GM19351 (cell line): ENCODE results near the gene CAMKK2.
"Not testable (repeated sequence)": the region's sequence is repeated elsewhere in the genome, so short reads cannot be mapped to it uniquely, and the experiment has no call there.

Source experiments
- ATAC-seq: cut with Tn5 transposase; IDR thresholded peaks from one replicate; pipeline ENCODE4 v1.9.1; 2021; ENCODE audit warnings: mild to moderate bottlenecking, moderate library complexity; ENCODE audit not compliant: unreplicated experiment

The CAMKK2 gene

DNA sequence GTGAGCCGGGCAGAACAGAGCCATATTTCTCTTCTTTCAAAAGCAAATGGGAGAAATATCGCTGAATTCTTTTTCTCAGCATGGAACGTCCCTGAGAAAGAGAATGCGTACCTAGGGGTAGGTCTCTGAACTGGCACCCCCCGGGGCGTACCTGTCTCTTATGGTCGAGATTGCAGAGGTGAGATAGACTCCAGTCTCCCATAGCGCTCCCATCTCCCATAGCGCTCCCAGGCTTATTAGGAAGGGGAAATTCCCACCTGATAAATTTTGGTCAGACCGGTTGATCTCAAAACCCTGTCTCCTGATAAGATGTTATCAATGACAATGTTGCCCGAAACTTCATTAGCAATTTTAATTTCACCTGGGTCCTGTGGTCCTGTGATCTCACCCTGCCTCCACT is 16.0 kb downstream of the CAMKK2 start:
- ATAC-seq = not testable (repeated sequence)

DNA sequence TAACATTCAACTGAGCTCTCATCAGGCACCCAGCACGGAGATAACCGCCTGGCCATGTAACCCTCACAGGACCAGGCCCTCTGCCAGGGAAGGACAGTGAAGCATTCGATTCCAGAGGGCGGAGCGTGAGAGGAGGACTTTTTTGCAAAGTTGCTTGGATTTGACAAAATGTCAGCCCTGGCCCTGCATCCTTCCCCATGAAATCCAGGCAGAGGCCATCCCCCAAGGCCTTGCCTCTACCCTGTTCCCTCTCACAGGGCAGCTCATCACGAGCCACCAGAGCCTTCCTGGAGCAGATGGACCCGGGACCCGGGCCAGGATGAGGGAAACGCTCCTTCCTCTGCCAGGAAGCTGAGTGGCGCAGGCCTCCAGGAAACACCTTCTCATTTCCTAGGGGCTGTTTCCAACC is 17.0 kb downstream of the CAMKK2 start:
- no peak for ATAC-seq

DNA sequence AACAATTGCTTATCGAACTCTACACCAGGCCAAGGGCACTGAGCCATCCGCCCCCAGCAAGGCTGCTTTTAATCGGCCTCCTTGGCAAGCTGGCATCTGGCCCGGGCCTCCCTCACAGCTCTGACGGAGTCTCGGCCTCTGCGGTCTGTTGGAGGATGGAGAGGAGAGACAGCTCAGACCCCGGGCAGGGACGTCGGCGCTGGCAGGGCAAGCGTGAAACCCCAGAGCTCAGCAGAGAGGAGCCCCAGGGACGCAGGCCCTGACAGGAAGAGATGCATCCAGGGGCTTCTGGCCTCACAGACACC is 17.5 kb downstream of the CAMKK2 start:
- ATAC-seq = no peak

DNA sequence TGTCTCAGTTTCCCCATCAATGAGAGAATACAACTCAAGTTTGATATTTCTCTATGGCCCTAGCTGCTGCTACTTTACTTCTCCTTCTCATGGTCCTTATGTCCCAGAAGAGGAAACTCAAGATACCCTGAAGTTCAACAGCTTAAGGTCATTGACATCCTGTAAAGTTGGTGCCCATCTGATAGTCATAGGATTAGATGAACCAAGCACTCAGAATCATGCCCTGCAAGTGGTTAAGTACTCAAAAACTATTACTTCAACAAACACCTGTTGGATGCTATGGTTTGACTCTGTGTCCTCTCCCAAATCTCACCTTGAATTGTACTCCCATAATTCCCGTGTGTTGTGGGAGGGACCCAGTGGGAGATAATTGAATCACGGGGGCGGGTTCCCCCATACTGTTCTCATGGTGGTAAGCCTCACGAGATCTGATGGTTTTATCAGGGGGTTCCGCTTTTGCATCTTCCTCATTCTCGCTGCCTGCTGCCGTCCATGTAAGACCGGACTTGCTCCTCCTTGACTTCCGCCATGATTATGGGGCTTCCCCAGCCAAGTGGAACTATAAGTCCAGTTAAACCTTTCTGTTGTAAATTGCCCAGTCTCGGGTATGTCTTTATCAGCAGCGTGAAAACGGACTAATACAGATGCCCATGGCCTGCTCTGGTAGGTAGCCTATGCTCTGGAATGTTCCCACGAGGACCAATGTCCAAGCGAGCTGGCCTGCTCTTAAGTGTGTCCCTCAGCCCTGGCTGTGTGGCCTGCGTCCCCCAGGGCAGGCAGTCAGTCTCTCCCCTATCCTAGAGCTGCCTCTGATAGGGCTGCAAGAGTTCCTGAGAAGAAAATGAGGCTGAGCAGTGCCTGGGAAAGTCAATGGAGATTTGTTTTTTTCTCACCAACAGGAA is 18.1 kb downstream of the CAMKK2 start:
- ATAC-seq = no peak

DNA sequence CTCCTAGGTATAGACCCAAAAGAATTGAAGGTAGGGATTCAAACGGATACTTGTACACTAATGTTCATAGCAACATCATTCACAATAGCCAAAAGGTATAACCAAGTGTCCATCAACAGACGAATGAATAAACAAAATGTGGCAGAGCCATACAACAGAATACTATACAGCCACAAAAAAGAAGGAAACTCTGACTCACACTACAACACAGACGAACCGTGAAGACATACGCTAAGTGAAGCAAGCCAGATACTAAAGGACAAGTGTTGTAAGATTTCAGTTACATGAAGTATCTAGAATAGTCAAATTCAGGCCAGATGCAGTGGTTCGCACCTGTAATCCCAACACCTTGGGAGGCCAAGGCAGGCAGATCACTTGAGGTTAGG is 19.1 kb downstream of the CAMKK2 start:
- no peak for ATAC-seq

DNA sequence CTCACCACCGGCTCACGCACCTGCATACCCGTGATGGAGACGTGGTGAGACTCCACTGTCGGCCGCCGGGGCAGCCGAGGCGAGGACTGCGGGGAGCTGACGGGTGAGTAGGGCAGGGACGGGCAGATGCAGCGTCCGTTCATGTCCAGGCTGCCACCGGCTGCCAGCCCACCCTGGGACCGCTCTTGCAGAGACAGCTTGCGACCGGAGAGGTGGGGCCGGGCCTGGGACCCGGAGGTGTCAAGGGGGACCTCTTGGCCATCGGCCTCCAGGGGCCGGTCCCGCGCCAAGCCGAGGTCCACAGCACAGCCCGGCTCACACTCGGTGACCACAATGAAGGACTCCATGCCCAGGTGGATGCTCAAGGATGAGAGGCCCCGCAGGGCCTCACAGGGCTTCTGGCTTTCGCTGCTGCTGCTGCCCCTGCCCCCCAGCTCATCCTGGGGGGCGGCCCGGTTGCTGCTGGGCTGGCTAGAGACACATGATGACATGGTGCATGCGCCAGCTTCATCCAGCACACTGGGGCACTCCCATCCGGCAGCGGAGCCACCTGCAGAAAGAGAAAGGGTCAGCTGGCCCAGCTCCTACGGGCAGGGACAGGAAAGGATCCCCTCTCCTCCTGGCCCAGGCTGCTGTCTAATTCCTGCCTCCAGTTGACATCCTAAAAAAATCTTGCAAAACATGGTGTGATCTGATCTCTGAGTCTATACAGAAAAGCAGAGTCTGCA is 22.3 kb downstream of the CAMKK2 start:
- ATAC-seq = no peak

DNA sequence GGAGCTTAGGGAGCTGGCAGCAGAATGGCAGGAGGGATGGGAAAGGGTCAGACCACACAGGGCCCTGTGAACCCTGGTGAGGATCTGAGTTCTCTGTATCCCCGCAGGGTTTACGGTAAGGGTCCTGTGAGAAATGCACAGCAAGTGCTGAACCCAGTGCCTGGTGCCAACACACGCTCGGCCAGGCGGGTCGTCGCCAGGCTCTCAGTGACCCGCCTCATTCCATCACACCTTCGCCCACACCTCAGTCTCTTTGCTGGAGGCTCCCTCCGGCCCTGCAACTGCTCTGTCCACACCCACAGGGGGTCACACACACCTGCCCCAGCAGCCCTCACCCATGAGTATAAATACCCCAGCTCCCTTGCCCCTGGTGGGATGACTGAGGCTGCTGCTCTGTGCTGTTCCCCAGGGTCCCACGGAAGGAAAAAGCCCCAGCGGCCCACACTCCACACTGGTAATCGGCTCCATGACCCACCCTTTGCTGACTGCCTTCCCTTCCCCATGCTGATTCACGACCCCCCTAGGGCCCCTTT is 23.1 kb downstream of the CAMKK2 start:
- ATAC-seq = no peak

DNA sequence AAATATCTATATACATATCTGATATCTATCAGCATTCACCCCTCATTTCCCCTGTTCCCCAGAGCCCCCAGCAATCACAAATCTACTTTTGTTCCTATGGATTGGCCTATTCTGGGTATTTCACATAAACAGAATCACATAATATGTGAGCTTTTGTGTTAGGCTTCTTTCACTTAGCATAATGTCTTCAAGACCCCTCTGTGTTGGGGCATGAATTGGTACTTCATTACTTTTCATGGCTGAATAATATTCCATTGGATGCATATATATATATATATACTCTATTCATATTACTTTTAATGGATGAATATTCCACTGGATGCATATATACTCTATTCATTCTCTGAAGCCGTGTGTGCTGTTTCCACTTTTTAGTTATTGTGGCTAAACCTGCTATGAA is 28.7 kb downstream of the CAMKK2 start:
- ATAC-seq = no peak

DNA sequence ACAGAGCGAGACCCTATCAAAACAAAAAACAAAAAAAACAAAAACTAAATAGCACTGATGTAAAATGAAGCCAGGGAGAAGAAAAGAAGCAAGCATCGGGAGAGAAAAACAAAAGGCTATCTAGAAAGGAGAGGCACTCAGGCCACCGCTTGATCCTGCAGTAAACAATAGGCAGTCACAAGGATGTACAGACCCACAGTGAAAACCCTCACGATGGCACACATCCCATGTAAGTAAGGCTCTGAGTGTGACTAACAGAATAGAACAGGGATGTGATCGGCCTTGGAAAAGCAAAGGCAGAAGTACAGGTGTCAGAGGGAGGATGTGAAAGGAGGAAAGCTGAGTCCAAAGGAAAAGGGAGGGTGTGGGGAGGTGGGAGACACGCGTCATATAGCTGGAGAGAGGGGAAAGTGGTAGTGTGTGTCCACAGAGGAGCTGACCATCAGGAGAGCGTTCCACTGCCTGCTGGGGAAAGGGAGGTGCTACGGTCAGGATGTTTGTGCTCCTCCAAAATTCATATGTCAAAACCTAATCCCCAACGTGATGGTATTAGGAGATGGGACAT is 31.5 kb downstream of the CAMKK2 start:
- no peak for ATAC-seq

DNA sequence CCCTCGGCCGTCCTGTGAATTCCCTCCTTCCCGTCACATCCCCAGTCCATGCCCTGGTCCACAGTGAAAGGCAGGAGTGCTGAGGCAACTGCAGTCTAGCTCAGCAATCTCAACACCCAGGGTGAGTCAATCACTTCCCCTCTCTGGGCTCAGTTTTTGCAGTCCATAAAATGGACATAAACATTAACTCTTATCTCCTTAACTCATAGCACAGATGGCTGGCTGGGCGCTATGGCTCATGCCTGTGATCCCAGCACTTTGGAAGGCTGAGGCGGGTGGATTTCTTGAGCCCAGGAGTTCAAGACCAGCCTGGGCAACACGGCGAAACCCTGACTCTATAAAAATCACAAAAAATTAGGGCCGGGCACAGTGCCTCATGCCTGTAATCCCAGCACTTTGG is 32.4 kb downstream of the CAMKK2 start:
- ATAC-seq = no peak

DNA sequence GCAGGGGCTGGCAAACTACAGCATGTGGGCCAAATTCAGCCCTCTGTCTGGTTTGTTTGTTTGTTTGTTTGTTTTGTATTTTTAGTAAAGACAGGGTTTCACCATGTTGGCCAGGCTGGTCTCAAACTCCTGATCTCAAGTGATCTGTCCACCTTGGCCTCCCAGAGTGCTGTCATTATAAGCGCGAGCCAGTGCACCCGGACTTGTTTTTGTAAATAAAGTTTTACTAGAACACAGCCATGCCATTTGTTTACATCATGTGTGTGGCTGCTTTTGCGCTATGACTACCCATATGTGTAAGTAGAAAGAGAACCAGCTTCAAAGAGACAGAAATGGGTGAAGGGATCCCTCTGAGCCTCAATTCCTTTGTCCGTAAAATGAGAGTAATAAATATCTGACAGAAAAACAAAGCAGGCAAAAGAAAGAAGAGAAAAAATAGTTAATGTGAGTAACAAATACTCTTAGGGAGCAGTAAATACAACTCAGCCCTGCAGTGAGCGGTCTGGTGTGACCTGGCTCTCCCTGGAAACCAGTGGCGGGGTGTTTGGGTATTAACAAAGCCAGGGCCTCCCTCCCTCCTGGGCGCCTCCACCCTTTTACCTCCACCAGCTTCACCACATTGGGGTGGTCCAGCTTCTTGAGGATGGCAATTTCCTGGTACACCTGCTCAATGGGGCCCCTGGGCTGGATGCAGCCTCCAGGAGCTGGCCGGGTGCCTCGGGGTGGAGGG is 33.1 kb downstream of the CAMKK2 start:
- ATAC-seq = no peak

DNA sequence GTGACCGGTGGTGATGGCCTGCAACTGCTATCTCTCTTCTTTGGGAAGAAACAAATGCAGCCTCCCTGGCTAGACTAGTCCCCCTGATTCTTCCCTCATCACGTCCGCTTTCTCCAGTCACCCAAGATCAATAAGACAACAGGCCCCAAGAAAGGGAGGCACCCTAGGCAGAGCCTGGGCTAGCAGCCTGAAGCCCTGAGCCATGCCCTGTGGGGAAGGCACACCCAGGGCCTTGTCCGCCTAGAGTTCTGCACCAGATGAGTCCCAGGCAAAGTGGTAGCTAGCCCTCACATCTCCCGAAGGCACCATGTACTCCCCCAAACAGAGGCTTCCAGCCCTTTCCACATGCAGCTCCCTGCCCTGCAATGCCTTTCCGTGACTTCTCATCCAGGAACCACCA is 35.1 kb downstream of the CAMKK2 start:
- ATAC-seq = no peak

DNA sequence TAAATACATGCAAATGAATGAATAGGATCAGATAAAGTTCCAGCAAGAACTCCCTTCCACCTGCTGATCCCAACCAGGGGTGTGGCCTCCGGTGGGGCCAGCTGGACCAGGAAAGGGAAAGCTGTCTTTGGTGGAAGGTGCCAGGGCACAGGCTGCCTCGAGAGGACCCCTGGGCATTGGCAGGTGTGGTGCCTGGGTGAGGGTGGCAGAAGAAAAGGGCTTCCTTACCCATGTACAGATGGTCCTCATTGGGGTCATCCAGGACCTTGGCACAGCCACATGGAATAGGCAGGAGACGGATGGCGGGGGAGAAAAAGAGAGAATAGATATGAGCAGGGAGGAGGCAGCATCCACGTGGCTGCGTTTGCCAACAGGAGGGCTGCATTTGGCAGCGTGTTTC is 36.4 kb downstream of the CAMKK2 start:
- no peak for ATAC-seq

DNA sequence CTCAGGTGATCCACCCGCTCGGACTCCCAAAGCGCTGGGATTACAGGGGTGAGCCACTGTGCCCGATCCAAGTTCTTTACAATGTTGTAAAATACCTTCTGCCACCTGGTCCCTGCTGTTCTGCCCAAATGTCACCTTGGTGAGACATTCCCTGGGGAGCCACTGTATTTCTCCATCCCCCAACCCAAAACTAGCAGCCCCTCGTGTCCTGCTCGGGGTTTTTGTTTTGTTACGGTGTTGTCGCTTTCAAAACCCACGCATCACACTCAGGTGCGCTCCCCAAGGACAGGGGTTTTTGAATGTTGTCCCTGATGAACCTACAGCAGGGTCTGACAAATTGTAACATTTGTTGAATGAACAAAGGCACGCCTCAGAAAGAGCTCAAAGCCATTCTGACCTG is 37.4 kb downstream of the CAMKK2 start:
- no peak for ATAC-seq

DNA sequence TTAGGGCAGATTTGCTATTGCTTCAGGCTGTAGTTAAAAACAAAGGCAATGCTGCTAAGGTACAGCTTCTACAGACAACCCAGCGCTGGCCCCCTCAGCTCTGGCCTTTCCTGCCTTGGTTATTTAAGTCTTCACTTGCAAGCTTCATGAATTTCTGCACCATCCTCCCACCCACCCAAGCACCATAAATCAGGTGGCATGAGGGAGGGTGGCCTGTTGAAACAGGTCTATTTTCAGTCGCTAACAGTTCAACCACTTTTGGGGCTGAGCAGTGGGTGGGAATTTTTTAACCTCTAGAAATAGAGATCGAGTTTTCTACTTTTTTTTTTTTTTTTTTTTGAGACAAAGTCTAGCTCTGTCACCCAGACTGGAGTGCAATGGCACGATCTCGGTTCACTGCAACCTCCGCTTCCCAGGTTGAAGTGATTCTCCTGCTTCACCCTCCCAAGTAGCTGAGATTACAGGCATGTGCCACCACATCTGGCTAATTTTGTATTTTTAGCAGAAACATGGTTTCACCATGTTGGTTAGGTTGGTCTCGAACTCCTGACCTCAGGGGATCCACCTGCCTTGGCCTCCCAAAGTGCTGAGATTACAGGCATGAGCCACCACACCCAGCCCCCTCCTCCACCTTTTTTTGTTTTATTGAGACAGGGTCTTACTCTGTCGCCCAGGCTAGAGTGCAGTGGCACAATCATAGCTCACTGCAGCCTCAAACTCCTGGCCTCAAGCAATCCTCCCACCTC is 38.6 kb downstream of the CAMKK2 start:
- not testable (repeated sequence) for ATAC-seq

DNA sequence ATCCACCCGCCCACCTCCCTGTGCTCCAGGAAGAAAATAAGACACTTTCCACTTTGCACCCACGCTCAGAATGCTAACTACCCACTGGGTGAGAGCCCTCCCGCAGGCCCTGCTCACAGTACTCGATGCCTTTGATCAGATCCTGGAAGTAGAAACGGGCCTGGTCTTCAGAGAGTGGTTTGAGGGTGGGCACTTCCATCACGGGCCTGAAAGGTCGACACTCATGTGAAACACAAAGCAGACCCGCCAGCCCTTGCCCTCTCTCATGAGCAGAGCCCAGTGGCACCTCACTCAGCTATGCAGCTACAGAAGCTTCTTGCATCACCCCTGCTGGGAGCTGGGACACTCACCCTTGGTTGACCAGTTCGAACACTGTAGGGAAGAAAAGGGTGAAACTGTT is 41.1 kb downstream of the CAMKK2 start:
- no peak for ATAC-seq

DNA sequence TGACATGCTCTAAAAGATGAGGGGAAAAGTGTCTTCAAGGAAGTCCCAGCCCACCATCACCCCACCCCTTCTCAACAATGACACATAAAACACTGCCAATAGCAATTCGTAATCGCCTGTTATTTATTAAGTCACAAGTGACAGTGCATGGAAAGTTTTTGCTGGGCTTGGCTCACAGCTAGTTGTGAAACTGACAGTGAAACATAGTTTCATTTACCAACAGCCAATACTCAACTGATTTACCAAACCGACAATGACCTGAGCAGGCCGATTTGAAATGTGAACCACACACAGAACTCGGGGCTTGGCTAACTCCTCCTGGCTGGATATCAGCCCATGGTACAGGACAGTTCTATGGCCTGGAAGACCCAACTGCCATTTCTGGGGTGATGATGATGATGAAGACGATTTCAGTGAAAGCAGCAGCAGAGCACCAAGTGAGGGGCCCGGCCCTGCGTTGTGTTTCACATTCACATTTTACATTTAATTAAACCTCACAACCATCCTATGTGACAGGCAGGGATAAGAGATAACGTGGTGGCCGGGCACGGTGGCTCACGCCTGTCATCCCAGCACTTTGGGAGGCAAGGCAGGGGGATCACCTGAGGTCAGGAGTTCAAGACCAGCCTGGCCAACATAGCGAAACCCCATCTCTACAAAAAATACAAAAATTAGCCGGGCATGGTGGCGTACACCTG is 42.7 kb downstream of the CAMKK2 start:
- ATAC-seq = no peak

DNA sequence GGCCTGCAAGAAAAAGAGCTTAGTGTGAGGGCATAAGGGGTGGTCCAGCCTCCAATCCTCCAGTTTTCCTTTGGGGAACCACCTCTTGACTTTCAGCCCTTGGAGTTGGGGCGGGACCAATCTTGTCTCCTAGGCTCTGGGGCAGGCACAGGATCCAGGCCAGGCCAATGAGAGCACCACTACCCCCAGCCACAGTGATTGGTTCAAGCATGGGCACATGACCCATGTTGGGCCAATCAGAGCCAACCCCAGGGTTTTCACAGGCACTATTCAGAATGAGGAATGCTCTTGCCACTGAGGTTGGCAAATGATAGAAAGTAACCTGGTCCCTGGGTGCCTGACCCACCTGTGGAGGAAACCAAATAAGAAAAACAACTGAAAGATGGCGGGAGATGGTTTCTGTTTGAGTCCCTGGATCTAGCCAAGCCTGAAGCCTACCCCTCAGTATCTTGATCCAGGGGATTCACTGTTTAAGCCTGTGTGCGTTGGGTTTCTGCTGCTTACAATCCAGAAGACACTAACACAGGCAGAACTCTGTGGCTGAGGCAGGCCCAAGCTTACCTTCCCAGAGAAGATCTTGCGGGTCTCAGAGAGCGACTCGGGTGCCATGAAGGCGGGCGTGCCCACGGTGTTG is 43.7 kb downstream of the CAMKK2 start:
- no peak for ATAC-seq

DNA sequence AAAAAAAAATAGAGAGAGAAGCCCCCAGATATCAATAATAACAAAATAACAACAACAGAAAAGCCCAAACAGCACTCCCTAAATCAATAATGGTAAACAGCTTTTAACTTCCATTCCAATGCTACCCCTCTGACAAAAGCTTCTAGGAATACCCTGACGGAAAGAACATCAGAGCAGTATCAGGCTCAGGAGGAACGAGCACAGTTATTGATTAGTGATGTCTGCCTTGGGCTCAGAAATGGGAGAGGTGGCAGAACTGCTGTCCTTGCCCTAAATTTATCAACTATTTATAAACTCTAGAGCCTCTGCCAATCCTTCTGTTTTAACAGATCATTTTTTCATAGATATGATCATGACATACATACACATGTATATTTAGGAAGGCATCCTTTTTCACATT is 44.7 kb downstream of the CAMKK2 start:
- no peak for ATAC-seq
